ENCODE data around the gene ZNF83.

GRCh38 chr19:52626915-52627314 is 11.2 kb downstream of the ZNF83 start:
- TF ChIP-seq POLR2A (IDR thresholded peaks at IDR 0.05; ENCODE audit: low read depth, low read length) (no peak), POLR2AphosphoS5 (IDR thresholded peaks at IDR 0.05; ENCODE audit: low read depth, low read length) (no peak)

Measured in GM12892 (cell line).